PC-3 (cell line): ENCODE measurements around the gene PDZD2. TPM values are rescaled to one million over a fixed set of nuclear protein-coding genes. Genes with fewer than 3 reads are reported as not detected.

Source experiments
- ATAC-seq: fragments of 200-7000 bp; cut with Tn5 transposase; 2 replicates; pipeline ENCODE4 v1.9.1; 2020; ENCODE audit warnings: mild to moderate bottlenecking, moderate library complexity
- BruUV-seq: library from RNA; stranded (reverse); fragments of 400-500 nt; replicated peaks from 2 replicates; lab custom pipeline; 2021; lab: Mats Ljungman, UMichigan
- CTCF ChIA-PET: fragments of 300-600 bp; sonication (Branson Sonifier 250); formaldehyde crosslinking; loops from one replicate; lab custom pipeline; 2022; ENCODE audit warnings: antibody characterized with exemption; lab: Charles Lee
- POLR2A ChIA-PET: fragments of 300-600 bp; sonication (Branson Sonifier 250); formaldehyde crosslinking; loops from one replicate; lab custom pipeline; 2022; ENCODE audit warnings: antibody characterized with exemption; ENCODE audit not compliant: unreplicated experiment; lab: Charles Lee
- DNase-seq: peaks from one replicate; pipeline ENCODE4 v3.0.0-alpha.2; 2015
- H2AFZ ChIP-seq: fragments of 300-600 bp; sonication (generic); 2 replicates; pipeline ENCODE4 v1.6.0; 2016; ENCODE audit warnings: antibody characterized with exemption, low read length
- H3F3A ChIP-seq: fragments of 300-600 bp; sonication (generic); one replicate; pipeline ENCODE4 v1.6.0; 2017; ENCODE audit warnings: antibody characterized with exemption, low read length, control low read depth, mild to moderate bottlenecking; ENCODE audit not compliant: unreplicated experiment
- H3K27ac ChIP-seq: fragments of 300-600 bp; sonication (generic); 2 replicates; pipeline ENCODE4 v1.5.1; 2016; ENCODE audit warnings: mild to moderate bottlenecking, low read length
- H3K27me3 ChIP-seq: fragments of 300-600 bp; sonication (generic); 2 replicates; pipeline ENCODE4 v1.6.1; 2016; ENCODE audit warnings: low read length, mixed read lengths
- H3K36me3 ChIP-seq: fragments of 300-600 bp; sonication (generic); 2 replicates; pipeline ENCODE4 v1.6.1; 2016; ENCODE audit warnings: low read depth, mixed run types, low read length, mixed read lengths
- H3K4me1 ChIP-seq: fragments of 300-600 bp; sonication (generic); 2 replicates; pipeline ENCODE4 v1.5.1; 2016; ENCODE audit warnings: low read length; ENCODE audit not compliant: insufficient read depth
- H3K4me2 ChIP-seq: fragments of 300-600 bp; sonication (generic); 2 replicates; pipeline ENCODE4 v1.6.0; 2016; ENCODE audit warnings: low read length
- H3K4me3 ChIP-seq: fragments of 300-600 bp; sonication (generic); 2 replicates; pipeline ENCODE4 v1.5.1; 2016; ENCODE audit warnings: mild to moderate bottlenecking, low read length, mixed read lengths
- H3K79me2 ChIP-seq: fragments of 300-600 bp; sonication (generic); 2 replicates; pipeline ENCODE4 v1.6.1; 2017; ENCODE audit warnings: low read length, mixed read lengths
- H3K9ac ChIP-seq: fragments of 300-600 bp; sonication (generic); 2 replicates; pipeline ENCODE4 v1.6.0; 2016; ENCODE audit warnings: mild to moderate bottlenecking, low read length
- H3K9me2 ChIP-seq: fragments of 300-600 bp; sonication (generic); replicated peaks from 2 replicates; pipeline ENCODE4 v1.6.1; 2016; ENCODE audit warnings: mixed run types, low read length, mixed read lengths
- H3K9me3 ChIP-seq: fragments of 300-600 bp; sonication (generic); 2 replicates; pipeline ENCODE4 v1.6.1; 2016; ENCODE audit warnings: low read length, mixed read lengths
- H4K20me1 ChIP-seq: fragments of 300-600 bp; sonication (generic); 2 replicates; pipeline ENCODE4 v1.6.1; 2016; ENCODE audit warnings: low read length, mixed read lengths
- CTCF ChIP-seq: fragments of 300-600 bp; sonication (generic); conservative IDR thresholded peaks from 2 replicates; pipeline ENCODE4 v1.5.1; 2017; ENCODE audit warnings: antibody characterized with exemption, low read depth, mild to moderate bottlenecking, low read length
- EZH2 ChIP-seq: fragments of 300-600 bp; sonication (generic); IDR thresholded peaks from one replicate; pipeline ENCODE4 v1.6.1; 2017; ENCODE audit warnings: antibody characterized with exemption, mild to moderate bottlenecking, low read length; ENCODE audit not compliant: unreplicated experiment
- EZH2phosphoT487 ChIP-seq: fragments of 300-600 bp; sonication (generic); IDR thresholded peaks from 2 replicates; pipeline ENCODE4 v1.6.1; 2018; ENCODE audit warnings: mild to moderate bottlenecking, antibody characterized with exemption, low read length, borderline replicate concordance
- intact Hi-C: fragments of 100-400 bp; cut with micrococcal nuclease; formaldehyde crosslinking; loops from 2 replicates; pipeline ENCODE4 v1.9.0; 2023
- total RNA-seq: library from RNA; depleted of rRNA; stranded (reverse); fragments of >200 nt; gene quantifications from 2 replicates; pipeline ENCODE4 v1.2.3, GENCODE V29; 2014

PDZD2 gene
- total RNA-seq, 1 experiment from 2014 or later, result 2.0 TPM

- H3K4me1 ChIP-seq, result peaks cover 5% of the 10 kb centered on the region; the same call in 1 of the 2 replicates
- H3K4me2 ChIP-seq, result peak overlapping the region; percentile 87
- H3K4me3 ChIP-seq, result peak overlapping the region; percentile 72
- H3K27me3 ChIP-seq, result peaks cover 45% of the 10 kb centered on the region
- H3K9ac ChIP-seq, result no peak overlapping the region
- no peaks in the 10 kb centered on the region for H3K79me2 ChIP-seq
- no peaks in the 10 kb centered on the region for H3F3A ChIP-seq
- DNase-seq (no peak), ATAC-seq (no peak)
- CTCF ChIA-PET, result interaction anchor here (0.6 to 1.1 kb wide), 3 partner anchors 52 to 452 kb away, joined by 3 read pairs; no protein-coding TSS in a partner anchor
- POLR2A ChIA-PET, result interaction anchor here (0.5 to 0.6 kb wide), 2 partner anchors 193 to 535 kb away, joined by 4 to 6 read pairs; no protein-coding TSS in a partner anchor
- intact Hi-C loops, result no loop called here
- peak overlapping the region; percentile 88 for H2AFZ ChIP-seq
- no TSS peak for BruUV-seq
- H3K36me3 ChIP-seq, result no peaks in the 10 kb centered on the region
- H3K9me2 ChIP-seq, result no peaks in the 10 kb centered on the region
- no peak overlapping the region for H3K27ac ChIP-seq
- H4K20me1 ChIP-seq, result no peaks in the 10 kb centered on the region
- no peaks in the 10 kb centered on the region for H3K9me3 ChIP-seq
- TF ChIP-seq EZH2phosphoT487 (no peak), EZH2 (no peak), CTCF (no peak)
These were observed 815 bp downstream of the PDZD2 start for GRCh38 chr5:31639481-31640411.

- Histone ChIP-seq H3K36me3 (no peaks in the 10 kb centered on the region), H2AFZ (no peak overlapping the region), H3K9ac (no peak overlapping the region), H4K20me1 (no peaks in the 10 kb centered on the region), H3K27me3 (peaks cover 52% of the 10 kb centered on the region), H3K4me1 (peaks cover 5% of the 10 kb centered on the region; the same call in 1 of the 2 replicates), H3K4me3 (no peak overlapping the region), H3K9me2 (no peaks in the 10 kb centered on the region), H3K4me2 (no peak overlapping the region), H3F3A (no peaks in the 10 kb centered on the region), H3K9me3 (no peaks in the 10 kb centered on the region), H3K27ac (no peak overlapping the region), H3K79me2 (no peaks in the 10 kb centered on the region)
- intact Hi-C loops, result no loop called here
- ChIA-PET POLR2A (no interaction called here), CTCF (no interaction called here)
- BruUV-seq, result no TSS peak
- TF ChIP-seq CTCF, result no peak
- no peak for TF ChIP-seq EZH2phosphoT487
- TF ChIP-seq EZH2, result no peak
- ATAC-seq (no peak), DNase-seq (no peak)
These were observed 1.6 kb downstream of the PDZD2 start for GRCh38 chr5:31640573-31640972.

- no peak overlapping the region for H2AFZ ChIP-seq
- H3K4me3 ChIP-seq, result no peak overlapping the region
- no peaks in the 10 kb centered on the region for H3F3A ChIP-seq
- intact Hi-C loops, result no loop called here
- no peaks in the 10 kb centered on the region for H3K79me2 ChIP-seq
- DNase-seq (no peak), ATAC-seq (no peak)
- no peaks in the 10 kb centered on the region for H3K36me3 ChIP-seq
- no peak overlapping the region for H3K4me2 ChIP-seq
- CTCF ChIA-PET, result no interaction called here
- peaks cover 57% of the 10 kb centered on the region for H3K27me3 ChIP-seq
- no peaks in the 10 kb centered on the region for H3K9me2 ChIP-seq
- peaks cover 5% of the 10 kb centered on the region; the same call in 1 of the 2 replicates for H3K4me1 ChIP-seq
- TF ChIP-seq EZH2phosphoT487 (no peak), CTCF (no peak), EZH2 (no peak)
- no peaks in the 10 kb centered on the region for H3K9me3 ChIP-seq
- H4K20me1 ChIP-seq, result no peaks in the 10 kb centered on the region
- no peak overlapping the region for H3K27ac ChIP-seq
- POLR2A ChIA-PET, result no interaction called here
- no TSS peak for BruUV-seq
- no peak overlapping the region for H3K9ac ChIP-seq
These were observed 2.1 kb downstream of the PDZD2 start for GRCh38 chr5:31641059-31641458.
